ENCODE measurements around the gene KAZN. TPM values are rescaled to one million over a fixed set of nuclear protein-coding genes. Genes with fewer than 3 reads are reported as not detected.

KAZN gene
- polyA plus RNA-seq, 1 donor (not counting 4 experiments of a cell fraction or from before 2014, with no cell fraction given), result 5.9 TPM

DNA sequence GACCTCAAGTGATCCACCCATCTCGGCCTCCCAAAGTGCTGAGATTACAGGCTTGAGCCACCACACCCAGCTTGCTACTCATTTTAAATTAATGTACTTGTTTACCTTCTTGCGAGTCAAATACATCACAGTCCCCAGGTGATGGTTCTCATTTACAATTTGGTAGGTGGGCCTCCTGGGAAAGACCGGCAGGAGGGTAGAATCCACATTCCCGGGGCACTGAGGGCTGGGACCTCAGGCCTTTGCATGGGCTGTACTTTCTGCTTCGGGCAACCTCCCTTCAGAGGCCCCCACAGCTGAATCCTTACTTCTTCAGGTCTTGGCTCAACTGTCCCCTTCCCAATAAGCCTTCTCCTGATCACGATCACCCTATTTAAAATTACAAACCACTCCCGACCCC, 165.5 kb downstream of the KAZN start:
- H3K9me1 ChIP-seq (ENCODE audit: control insufficient read depth, extremely low read depth, insufficient read depth, low read length), result no peaks in the 10 kb centered on the region
- no peak overlapping the region for H3K9ac ChIP-seq (ENCODE audit: control insufficient read depth, extremely low read depth, insufficient read depth, low read length)
- no peak overlapping the region for H3K4me2 ChIP-seq (ENCODE audit: control insufficient read depth, extremely low read depth, insufficient read depth, low read depth, low read length)
- no peaks in the 10 kb centered on the region for H3K79me2 ChIP-seq (ENCODE audit: control insufficient read depth, insufficient read depth, low read length)
- H3K27ac ChIP-seq (ENCODE audit: control insufficient read depth, insufficient read depth, low read length), result no peak overlapping the region
- no peaks in the 10 kb centered on the region for H3K9me3 ChIP-seq (ENCODE audit: control insufficient read depth, low read depth, low read length)
- no peak for DNase-seq (ENCODE audit: low read depth, low spot score)
- TF ChIP-seq, protein P1, sequence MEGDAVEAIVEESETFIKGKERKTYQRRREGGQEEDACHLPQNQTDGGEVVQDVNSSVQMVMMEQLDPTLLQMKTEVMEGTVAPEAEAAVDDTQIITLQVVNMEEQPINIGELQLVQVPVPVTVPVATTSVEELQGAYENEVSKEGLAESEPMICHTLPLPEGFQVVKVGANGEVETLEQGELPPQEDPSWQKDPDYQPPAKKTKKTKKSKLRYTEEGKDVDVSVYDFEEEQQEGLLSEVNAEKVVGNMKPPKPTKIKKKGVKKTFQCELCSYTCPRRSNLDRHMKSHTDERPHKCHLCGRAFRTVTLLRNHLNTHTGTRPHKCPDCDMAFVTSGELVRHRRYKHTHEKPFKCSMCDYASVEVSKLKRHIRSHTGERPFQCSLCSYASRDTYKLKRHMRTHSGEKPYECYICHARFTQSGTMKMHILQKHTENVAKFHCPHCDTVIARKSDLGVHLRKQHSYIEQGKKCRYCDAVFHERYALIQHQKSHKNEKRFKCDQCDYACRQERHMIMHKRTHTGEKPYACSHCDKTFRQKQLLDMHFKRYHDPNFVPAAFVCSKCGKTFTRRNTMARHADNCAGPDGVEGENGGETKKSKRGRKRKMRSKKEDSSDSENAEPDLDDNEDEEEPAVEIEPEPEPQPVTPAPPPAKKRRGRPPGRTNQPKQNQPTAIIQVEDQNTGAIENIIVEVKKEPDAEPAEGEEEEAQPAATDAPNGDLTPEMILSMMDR (optimal IDR thresholded peaks at IDR 0.05 in 1 of 3, IDR thresholded peaks at IDR 0.05 in 1 of 3, conservative IDR thresholded peaks at IDR 0.05 in 1 of 3; ENCODE audit: extremely low read depth in 1 of 3, insufficient read depth in 2 of 3, low read length in 3 of 3), result no peak
- TF ChIP-seq EZH2 (IDR thresholded peaks at IDR 0.05; ENCODE audit: low read length), result no peak
- H2AFZ ChIP-seq (ENCODE audit: control insufficient read depth, low read length), result no peak overlapping the region
- FAIRE-seq, result no peak
- H3K36me3 ChIP-seq (ENCODE audit: control insufficient read depth in 2 of 2, extremely low read depth in 1 of 2, insufficient read depth in 2 of 2, low read length in 2 of 2), result no peaks in the 10 kb centered on the region
- peaks cover 22% of the 10 kb centered on the region for H3K4me1 ChIP-seq (ENCODE audit: control insufficient read depth, extremely low read depth, insufficient read depth, low read length)
- no peak overlapping the region for H3K4me3 ChIP-seq (ENCODE audit: control insufficient read depth in 2 of 3, extremely low read depth in 1 of 3, insufficient read depth in 2 of 3, low read depth in 1 of 3, low read length in 3 of 3)
- dilution Hi-C loops (cut with MboI; ENCODE audit: extremely low pct_ligation_motif_present, low sequenced_read_pairs), result no loop called here
- H3K27me3 ChIP-seq (ENCODE audit: control insufficient read depth, extremely low read depth, insufficient read depth, low read length), result no peaks in the 10 kb centered on the region
- no peaks in the 10 kb centered on the region for H4K20me1 ChIP-seq (ENCODE audit: control insufficient read depth, extremely low read depth, insufficient read depth, low read length)

DNA sequence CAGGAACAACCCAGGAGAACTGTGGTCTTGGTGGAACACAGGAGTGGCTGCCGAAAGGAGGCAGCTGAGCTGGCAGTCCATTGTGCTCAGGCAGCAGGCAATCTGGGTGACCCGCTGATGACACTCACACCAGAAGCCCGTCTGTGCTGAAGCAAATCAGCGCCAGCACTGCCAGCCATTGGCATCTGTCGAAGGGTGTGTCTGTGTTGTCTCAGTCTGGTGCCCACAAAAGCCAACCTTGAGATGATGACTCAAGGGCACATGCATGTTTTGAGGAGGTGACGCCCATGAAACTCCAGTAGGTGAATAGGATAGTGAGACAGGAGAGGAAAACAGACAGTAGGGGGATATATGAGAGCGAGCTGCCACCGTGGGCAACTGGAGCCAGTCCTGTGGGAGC, 167.3 kb downstream of the KAZN start:
- TF ChIP-seq, protein P1 (optimal IDR thresholded peaks at IDR 0.05 in 1 of 3, IDR thresholded peaks at IDR 0.05 in 1 of 3, conservative IDR thresholded peaks at IDR 0.05 in 1 of 3; ENCODE audit: extremely low read depth in 1 of 3, insufficient read depth in 2 of 3, low read length in 3 of 3), result peak in 1 of 3 experiments; percentile 7
- no peak for TF ChIP-seq EZH2 (IDR thresholded peaks at IDR 0.05; ENCODE audit: low read length)
- H4K20me1 ChIP-seq (ENCODE audit: control insufficient read depth, extremely low read depth, insufficient read depth, low read length), result no peaks in the 10 kb centered on the region
- peak overlapping the region; percentile 3 for H3K27ac ChIP-seq (ENCODE audit: control insufficient read depth, insufficient read depth, low read length)
- H3K9me1 ChIP-seq (ENCODE audit: control insufficient read depth, extremely low read depth, insufficient read depth, low read length), result no peaks in the 10 kb centered on the region
- peak overlapping the region; percentile 26 for H3K9ac ChIP-seq (ENCODE audit: control insufficient read depth, extremely low read depth, insufficient read depth, low read length)
- DNase-seq (ENCODE audit: low read depth, low spot score) (peak; percentile 89), FAIRE-seq (peak; percentile 83)
- no peaks in the 10 kb centered on the region for H3K79me2 ChIP-seq (ENCODE audit: control insufficient read depth, insufficient read depth, low read length)
- H3K9me3 ChIP-seq (ENCODE audit: control insufficient read depth, low read depth, low read length), result no peaks in the 10 kb centered on the region
- H3K36me3 ChIP-seq (ENCODE audit: control insufficient read depth in 2 of 2, extremely low read depth in 1 of 2, insufficient read depth in 2 of 2, low read length in 2 of 2), result no peaks in the 10 kb centered on the region
- H2AFZ ChIP-seq (ENCODE audit: control insufficient read depth, low read length), result no peak overlapping the region
- no peaks in the 10 kb centered on the region for H3K27me3 ChIP-seq (ENCODE audit: control insufficient read depth, extremely low read depth, insufficient read depth, low read length)
- dilution Hi-C loops (cut with MboI; ENCODE audit: extremely low pct_ligation_motif_present, low sequenced_read_pairs), result no loop called here
- H3K4me3 ChIP-seq (ENCODE audit: control insufficient read depth in 2 of 3, extremely low read depth in 1 of 3, insufficient read depth in 2 of 3, low read depth in 1 of 3, low read length in 3 of 3), result no peak overlapping the region
- peaks cover 8% of the 10 kb centered on the region for H3K4me1 ChIP-seq (ENCODE audit: control insufficient read depth, extremely low read depth, insufficient read depth, low read length)
- H3K4me2 ChIP-seq (ENCODE audit: control insufficient read depth, extremely low read depth, insufficient read depth, low read depth, low read length), result peak overlapping the region; percentile 34
